ENCODE results near the gene MTRFR. TPM values are rescaled to one million over a fixed set of nuclear protein-coding genes. Genes with fewer than 3 reads are reported as not detected.

The MTRFR gene
- total and polyA plus RNA-seq, 2 donors (not counting 3 experiments of a cell fraction or from before 2014, with no cell fraction given): 9.1 to 14.4 TPM

GRCh38 chr12:123273166-123273565 lies 39.9 kb downstream of the MTRFR start:
- no peaks in the 10 kb centered on the region for H3K36me3 ChIP-seq (ENCODE audit: control insufficient read depth in 2 of 2, extremely low read depth in 1 of 2, insufficient read depth in 2 of 2, low read length in 2 of 2)
- no peaks in the 10 kb centered on the region for H3K27me3 ChIP-seq (ENCODE audit: control insufficient read depth in 2 of 2, insufficient read depth in 2 of 2, low read length in 2 of 2)
- H4K20me1 ChIP-seq (replicated peaks; ENCODE audit: control insufficient read depth, extremely low read depth, insufficient read depth, low read length): no peaks in the 10 kb centered on the region
- H3K9me3 ChIP-seq (replicated peaks; ENCODE audit: control insufficient read depth, insufficient read depth, low read length): no peaks in the 10 kb centered on the region
- DNase-seq (ENCODE audit: low read depth, low spot score) (no peak), FAIRE-seq (no peak)
- ChIA-PET CTCF (interaction anchor here (0.9 kb wide), 1 partner anchor 93 kb away, joined by 3 read pairs; no protein-coding TSS in a partner anchor), POLR2A (no interaction called here)
- TF ChIP-seq JUN (IDR thresholded peaks at IDR 0.05; ENCODE audit: borderline replicate concordance, insufficient read depth, insufficient read length, low read depth): no peak
- TF ChIP-seq POLR2A (IDR thresholded peaks at IDR 0.05; ENCODE audit: low read depth, low read length): no peak
- no peak for TF ChIP-seq CTCF (IDR thresholded peaks at IDR 0.05; ENCODE audit: extremely low read depth in 1 of 2, insufficient read depth in 1 of 2, low read depth in 1 of 2, low read length in 2 of 2)
- no peak for TF ChIP-seq FOS (IDR thresholded peaks at IDR 0.05; ENCODE audit: borderline replicate concordance, insufficient read depth, low read length)
- no peak for TF ChIP-seq MYC (IDR thresholded peaks at IDR 0.05; ENCODE audit: low read depth, low read length)
- no peak for TF ChIP-seq MAX (IDR thresholded peaks at IDR 0.05; ENCODE audit: insufficient read depth, insufficient read length)
- peaks cover 27% of the 10 kb centered on the region for H3K4me1 ChIP-seq (ENCODE audit: control insufficient read depth, extremely low read depth, insufficient read depth, low read length)
- H3K9ac ChIP-seq (replicated peaks; ENCODE audit: extremely low read depth, insufficient read depth, low read length): no peak overlapping the region
- H2AFZ ChIP-seq (ENCODE audit: low read depth, low read length): no peak overlapping the region
- dilution Hi-C loops (cut with MboI; ENCODE audit: extremely low pct_ligation_motif_present, low sequenced_read_pairs): no loop called here
- BruUV-seq (replicated peaks): no TSS peak
- H3K4me3 ChIP-seq (replicated peaks in 1 of 3; ENCODE audit: insufficient read depth in 1 of 3, low read depth in 1 of 3, low read length in 3 of 3): no peak overlapping the region
- peaks cover 26% of the 10 kb centered on the region for H3K79me2 ChIP-seq (ENCODE audit: control insufficient read depth, insufficient read depth, low read length)
- H3K9me1 ChIP-seq (replicated peaks; ENCODE audit: control insufficient read depth, extremely low read depth, insufficient read depth, low read length): no peaks in the 10 kb centered on the region
- H3K27ac ChIP-seq (ENCODE audit: insufficient read depth, low read depth, low read length): no peak overlapping the region
- intact Hi-C loops (cut with micrococcal nuclease): no loop called here
- no peak overlapping the region for H3K4me2 ChIP-seq (ENCODE audit: insufficient read depth, low read length)
